Activated naive CD4-positive, alpha-beta T cell treated with Interleukin-2 at 50 U/mL for 16 hours (primary cell): Measurements from ENCODE around the gene WIPF2.

Experiments
- DNase-seq: peaks from one replicate; pipeline ENCODE4 v3.0.0-alpha.2; 2020

Gene WIPF2

GRCh38 chr17:40253565-40253964 lies 34.5 kb downstream of the WIPF2 start:
- DNase-seq = no peak

DNA sequence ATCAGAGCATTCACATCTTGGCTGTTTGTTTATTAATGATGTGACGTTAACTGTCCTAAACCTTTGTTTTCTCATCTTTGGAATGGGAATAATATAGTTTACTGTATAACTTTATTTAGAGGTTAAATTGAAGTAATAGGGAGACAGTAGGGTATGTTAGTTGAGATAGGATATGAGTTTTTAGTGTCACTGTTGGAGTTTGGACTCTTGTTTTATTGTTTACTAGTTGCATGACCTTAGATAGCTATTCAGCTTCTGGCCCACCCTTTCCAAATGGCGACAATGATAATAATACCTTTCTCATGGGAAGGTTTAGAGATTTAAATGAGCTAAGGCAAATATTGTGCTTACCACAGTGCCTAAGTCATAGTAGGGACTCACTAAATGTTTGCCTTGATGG lies 40.4 kb downstream of the WIPF2 start:
- no peak for DNase-seq

DNA sequence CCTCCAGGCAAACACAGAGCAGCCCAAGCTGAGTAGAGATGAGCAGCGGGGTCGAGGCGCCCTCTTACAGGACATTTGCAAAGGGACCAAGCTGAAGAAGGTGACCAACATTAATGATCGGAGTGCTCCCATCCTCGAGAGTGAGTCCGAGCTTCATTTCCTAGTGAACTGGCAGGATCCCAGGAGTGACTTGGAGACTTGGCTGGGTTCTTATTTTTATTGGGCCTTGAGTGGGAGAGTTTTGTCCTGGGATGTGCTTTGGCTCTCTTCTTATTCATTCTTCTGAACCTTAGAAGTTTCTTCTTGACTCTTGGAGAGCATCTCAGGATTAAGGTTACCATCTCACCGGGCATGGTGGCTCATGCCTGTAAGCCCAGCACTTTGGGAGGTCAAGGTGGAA lies 41.4 kb downstream of the WIPF2 start:
- DNase-seq = no peak

GRCh38 chr17:40264458-40265185 lies 45.5 kb downstream of the WIPF2 start:
- DNase-seq = no peak

GRCh38 chr17:40265337-40265736 lies 46.2 kb downstream of the WIPF2 start:
- DNase-seq = no peak

GRCh38 chr17:40266882-40267281 lies 47.8 kb downstream of the WIPF2 start:
- no peak for DNase-seq

DNA sequence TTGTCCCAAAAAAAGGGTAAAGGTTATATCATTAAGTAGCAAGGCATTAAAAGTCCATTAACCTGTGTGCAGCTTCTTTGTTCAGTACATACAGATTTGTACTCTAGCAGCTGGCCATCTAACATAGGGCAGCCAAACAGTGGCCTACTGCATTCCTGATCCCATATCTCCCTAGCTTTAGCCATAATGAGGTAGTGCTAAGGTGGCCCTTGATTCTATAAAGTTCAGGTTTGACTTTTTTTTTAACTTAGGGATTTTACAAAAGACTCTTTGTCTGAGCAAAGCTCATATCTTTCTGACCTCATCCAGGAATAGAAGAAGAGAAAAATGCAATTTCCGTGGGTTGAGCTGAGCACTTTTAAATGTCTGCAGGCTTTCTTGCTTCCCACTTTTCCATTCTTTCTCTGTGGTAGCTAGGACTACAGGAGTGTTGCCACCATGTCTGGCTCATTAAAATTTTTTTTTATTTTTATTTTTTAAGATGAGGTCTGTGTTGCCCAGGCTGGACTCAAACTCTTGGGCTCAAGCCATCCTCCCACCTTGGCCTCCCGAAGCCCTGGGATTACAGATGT lies 49.1 kb downstream of the WIPF2 start:
- no peak for DNase-seq

- DNase-seq = no peak
Measured at GRCh38 chr17:40278414-40278813, 59.3 kb downstream of the WIPF2 start.

DNA sequence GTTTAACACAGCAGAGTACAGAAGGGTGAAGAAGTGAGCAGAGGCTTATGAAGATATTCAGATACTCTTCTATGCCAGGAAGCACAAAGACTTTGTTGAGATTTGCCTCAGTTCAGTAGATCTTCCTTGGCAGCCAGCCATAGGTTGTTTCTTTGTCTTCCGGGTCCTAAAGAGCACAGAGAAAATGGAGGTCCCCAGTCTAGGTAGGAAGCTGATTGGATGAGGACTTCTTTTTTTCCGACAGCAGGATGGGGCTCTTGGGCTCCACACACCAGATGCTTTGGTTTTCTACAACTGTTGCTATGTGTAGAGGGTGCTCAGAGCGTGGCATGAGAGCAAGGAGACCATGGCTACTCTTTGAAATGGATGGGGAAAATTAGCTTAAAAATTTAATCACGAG lies 60.3 kb downstream of the WIPF2 start:
- no peak for DNase-seq

DNA sequence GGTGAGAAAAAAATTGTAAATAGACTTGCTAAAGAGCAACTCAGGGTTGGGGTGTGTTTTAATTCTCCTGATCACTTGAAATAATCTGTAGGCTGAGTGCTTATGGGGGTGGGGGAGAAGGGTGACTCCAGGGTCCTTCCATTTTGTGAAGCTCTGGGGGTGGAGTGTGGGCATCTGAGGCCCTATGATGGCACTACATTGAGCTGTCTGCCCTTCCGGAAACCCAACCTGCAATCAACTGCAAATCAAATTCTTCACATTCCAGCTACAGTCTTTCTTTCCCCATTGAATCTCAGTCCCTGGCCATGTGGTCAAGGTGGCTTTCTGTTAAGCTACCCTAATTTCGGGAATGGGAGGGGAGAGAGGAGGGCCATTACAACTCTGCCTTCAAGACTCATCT lies 62.6 kb downstream of the WIPF2 start:
- DNase-seq = no peak

GRCh38 chr17:40283662-40284061 lies 64.6 kb downstream of the WIPF2 start:
- no peak for DNase-seq

- no peak for DNase-seq
Measured at GRCh38 chr17:40284085-40284713, 65.1 kb downstream of the WIPF2 start.

GRCh38 chr17:40286473-40286872 lies 67.4 kb downstream of the WIPF2 start:
- DNase-seq = no peak

- no peak for DNase-seq
Measured at GRCh38 chr17:40287159-40287493, 68.0 kb downstream of the WIPF2 start.

DNA sequence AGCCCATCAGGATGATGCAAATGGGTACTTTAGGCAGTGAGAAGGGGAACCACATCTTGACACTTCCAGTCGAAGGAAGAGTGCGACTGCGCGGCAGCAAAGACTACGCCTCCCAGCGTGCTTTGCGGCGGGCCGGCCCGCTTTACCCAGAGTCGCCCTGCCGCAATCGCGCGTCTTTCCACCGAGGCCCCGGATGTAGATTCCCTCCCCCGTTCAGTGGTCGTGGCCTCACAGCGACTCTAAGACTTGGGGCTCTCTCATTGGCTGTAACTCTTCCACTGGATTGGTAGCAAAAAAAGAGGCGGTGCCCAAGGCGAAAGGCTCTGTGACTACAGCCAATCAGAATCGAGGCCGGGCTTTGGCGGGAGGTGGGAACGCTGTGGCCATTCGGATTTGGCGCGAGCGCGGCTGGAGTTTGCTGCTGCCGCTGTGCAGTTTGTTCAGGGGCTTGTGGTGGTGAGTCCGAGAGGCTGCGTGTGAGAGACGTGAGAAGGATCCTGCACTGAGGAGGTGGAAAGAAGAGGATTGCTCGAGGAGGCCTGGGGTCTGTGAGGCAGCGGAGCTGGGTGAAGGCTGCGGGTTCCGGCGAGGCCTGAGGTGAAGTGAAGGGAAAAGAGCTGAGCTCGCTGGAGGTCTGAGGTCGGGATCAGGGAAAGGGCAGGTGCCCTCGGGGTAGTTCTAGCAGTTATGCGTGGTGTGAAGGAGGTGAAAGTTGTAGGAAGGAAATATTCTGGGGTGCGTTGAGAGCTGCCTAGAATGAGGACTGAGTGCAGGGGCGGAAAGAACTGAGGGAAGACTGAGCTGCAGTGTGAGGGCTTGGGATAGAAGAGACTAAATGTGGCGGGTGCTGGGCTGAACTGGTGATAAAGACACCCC lies 68.6 kb downstream of the WIPF2 start, which contains the start of gene CDC6:
TSS of gene CDC6 (plus strand) at position 386 of the 876 bp plus-strand sequence. CDS start 1,542 bp downstream, outside the sequence.
- DNase-seq = peak; percentile 99

GRCh38 chr17:40290629-40291280 lies 71.7 kb downstream of the WIPF2 start:
- peak; percentile 32 for DNase-seq

- DNase-seq = no peak
Measured at GRCh38 chr17:40291281-40291664, 72.2 kb downstream of the WIPF2 start.

DNA sequence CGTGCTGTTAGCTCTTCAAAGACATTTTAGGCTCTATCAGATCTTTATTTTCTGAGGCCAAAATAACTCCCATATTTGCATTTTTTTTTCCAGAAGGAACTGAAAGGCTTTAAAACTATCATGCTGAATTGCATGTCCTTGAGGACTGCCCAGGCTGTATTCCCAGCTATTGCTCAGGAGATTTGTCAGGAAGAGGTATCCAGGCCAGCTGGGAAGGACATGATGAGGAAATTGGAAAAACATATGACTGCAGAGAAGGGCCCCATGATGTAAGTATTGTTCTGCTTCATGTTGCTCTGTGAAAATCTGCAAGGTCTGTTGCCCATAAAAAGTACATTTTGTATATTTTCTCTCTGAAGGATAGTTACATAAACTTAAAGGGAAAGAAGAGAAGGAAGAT lies 74.3 kb downstream of the WIPF2 start:
- no peak for DNase-seq

DNA sequence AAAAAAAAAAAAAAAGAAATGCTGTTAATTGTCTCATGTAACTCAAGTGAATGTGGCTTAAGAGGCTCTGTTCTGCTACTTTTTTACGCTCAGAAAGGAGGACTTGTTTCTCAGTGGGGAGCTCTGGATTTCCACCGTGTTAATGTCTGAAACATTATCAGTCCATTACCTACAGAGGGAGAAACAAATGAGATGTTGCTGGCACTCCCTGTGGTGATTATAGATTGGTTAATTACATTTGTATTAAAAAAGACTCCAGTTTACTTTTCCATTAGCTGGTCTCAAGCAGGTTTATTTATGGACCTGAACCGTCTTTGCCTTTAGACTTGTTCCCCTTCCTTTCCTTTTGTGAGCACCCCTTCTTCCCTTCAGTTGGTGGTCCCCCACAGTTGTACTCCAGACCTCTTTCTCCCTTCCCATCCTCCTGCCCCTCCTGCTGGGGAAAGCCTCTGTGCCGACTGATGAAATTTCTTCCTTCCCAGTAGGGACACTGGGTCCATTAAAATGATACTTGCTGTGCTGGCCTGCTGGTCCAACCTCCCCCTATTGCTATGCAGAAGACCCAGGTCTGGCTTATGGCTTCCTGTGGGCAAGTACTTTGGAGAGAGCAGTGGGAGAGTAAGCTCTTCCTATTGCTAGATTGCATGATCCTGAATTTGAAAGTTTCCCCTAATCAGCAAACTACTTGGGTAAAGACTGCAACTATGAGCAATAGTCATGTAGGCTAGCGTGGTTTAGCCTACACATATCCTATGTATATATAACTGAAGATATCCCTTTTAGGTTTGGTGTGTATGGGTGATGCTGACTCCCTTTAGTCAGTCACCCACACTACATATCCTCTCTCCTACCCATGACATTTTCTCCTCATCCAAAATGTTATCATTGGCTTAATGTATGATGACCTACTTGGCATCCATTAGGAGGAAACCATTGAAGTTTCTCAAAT lies 76.7 kb downstream of the WIPF2 start:
- DNase-seq = no peak

DNA sequence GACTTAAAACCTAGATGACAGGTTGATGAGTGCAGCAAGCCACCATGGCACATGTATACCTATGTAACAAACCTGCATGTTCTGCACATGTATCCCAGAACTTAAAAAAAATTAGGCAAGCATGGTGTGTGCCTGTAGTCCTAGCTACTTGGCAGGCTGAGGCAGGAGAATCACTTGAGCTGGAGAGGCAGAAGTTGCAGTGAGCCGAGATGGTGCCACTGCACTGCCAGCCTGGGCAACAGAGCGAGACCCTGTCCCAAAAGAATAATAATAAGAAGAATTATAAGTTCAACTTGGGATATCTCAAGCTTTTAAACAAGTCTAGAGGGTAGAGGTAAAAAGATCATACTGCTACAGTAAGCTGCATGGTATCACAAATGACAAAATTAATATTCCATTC lies 78.4 kb downstream of the WIPF2 start:
- no peak for DNase-seq

DNA sequence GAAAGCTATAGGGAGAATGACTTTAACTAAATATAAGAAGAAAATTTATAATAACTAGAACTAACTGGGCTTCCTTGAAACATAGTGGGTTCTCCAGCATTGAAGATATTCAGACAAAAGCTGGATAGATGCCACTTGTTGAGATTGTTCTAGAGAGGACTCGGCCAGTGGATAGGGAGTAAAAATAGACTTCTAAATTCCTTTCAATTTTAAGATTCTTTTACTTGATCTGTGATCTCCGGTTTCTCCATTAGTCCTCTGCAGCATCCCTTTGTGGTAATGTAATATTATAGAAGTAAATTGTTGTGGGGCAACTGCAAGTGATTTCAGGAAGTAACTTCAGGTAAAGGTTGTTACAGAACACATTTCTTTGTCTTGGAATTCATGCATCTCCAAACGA lies 79.6 kb downstream of the WIPF2 start:
- no peak for DNase-seq
